PC-9 (cell line): ENCODE measurements around the gene SLC66A1. TPM values are rescaled to one million over a fixed set of nuclear protein-coding genes. Genes with fewer than 3 reads are reported as not detected.

Experiments used
- BruUV-seq: library from RNA; stranded (reverse); fragments of 400-500 nt; replicated peaks from 2 replicates; lab custom pipeline; 2021; lab: Mats Ljungman, UMichigan
- CTCF ChIA-PET: fragments of 300-600 bp; sonication (Branson Sonifier 250); formaldehyde crosslinking; loops from one replicate; lab custom pipeline; 2022; ENCODE audit warnings: antibody characterized with exemption; lab: Charles Lee
- POLR2A ChIA-PET: fragments of 300-600 bp; sonication (Branson Sonifier 250); formaldehyde crosslinking; loops from one replicate; lab custom pipeline; 2022; ENCODE audit warnings: antibody characterized with exemption; ENCODE audit not compliant: unreplicated experiment; lab: Charles Lee
- DNase-seq, 2 experiments: peaks; one replicate each; pipeline versions ENCODE4 v3.0.0 to v3.0.0-alpha.2; 2015 to 2022; ENCODE audit warnings: mixed read lengths in 1 of 2
- H2AFZ ChIP-seq: fragments of 200-600 bp; sonication (generic); 2 replicates; pipeline ENCODE4 v1.8.1; 2017; ENCODE audit warnings: antibody characterized with exemption
- H3F3A ChIP-seq: fragments of 200-600 bp; sonication (generic); 2 replicates; pipeline ENCODE4 v1.8.1; 2017; ENCODE audit warnings: antibody characterized with exemption, mild to moderate bottlenecking, low read depth; ENCODE audit not compliant: insufficient read depth
- H3K27ac ChIP-seq: fragments of 200-600 bp; sonication (generic); 2 replicates; pipeline ENCODE4 v1.6.1; 2016; ENCODE audit warnings: mixed run types
- H3K27me3 ChIP-seq: fragments of 200-600 bp; sonication (generic); 2 replicates; pipeline ENCODE4 v1.6.1; 2016; ENCODE audit warnings: low read depth, mixed run types; ENCODE audit not compliant: insufficient read depth
- H3K36me3 ChIP-seq: fragments of 200-600 bp; sonication (generic); 2 replicates; pipeline ENCODE4 v1.6.1; 2016; ENCODE audit warnings: low read depth, mixed run types
- H3K4me1 ChIP-seq: fragments of 200-600 bp; sonication (generic); replicated peaks from 2 replicates; pipeline ENCODE4 v1.6.1; 2016; ENCODE audit warnings: mixed run types; ENCODE audit not compliant: insufficient read depth
- H3K4me2 ChIP-seq: fragments of 200-600 bp; sonication (generic); 2 replicates; pipeline ENCODE4 v1.6.1; 2017; ENCODE audit warnings: mixed run types
- H3K4me3 ChIP-seq: fragments of 200-600 bp; sonication (generic); 2 replicates; pipeline ENCODE4 v1.6.1; 2016; ENCODE audit warnings: mixed run types
- H3K79me2 ChIP-seq: fragments of 200-600 bp; sonication (generic); 2 replicates; pipeline ENCODE4 v1.6.1; 2017; ENCODE audit warnings: low read depth, mixed run types
- H3K9me2 ChIP-seq: fragments of 200-600 bp; sonication (generic); 2 replicates; pipeline ENCODE4 v1.8.1; 2017; ENCODE audit warnings: mild to moderate bottlenecking; ENCODE audit not compliant: insufficient read depth
- H3K9me3 ChIP-seq: fragments of 200-600 bp; sonication (generic); 2 replicates; pipeline ENCODE4 v1.8.1; 2016; ENCODE audit warnings: low read depth; ENCODE audit not compliant: insufficient read depth
- H4K20me1 ChIP-seq: fragments of 200-600 bp; sonication (generic); 2 replicates; pipeline ENCODE4 v1.8.1; 2017; ENCODE audit not compliant: insufficient read depth
- EZH2 ChIP-seq: fragments of 200-600 bp; sonication (generic); IDR thresholded peaks from 2 replicates; pipeline ENCODE4 v1.8.0; 2017; ENCODE audit warnings: antibody characterized with exemption, low read depth
- intact Hi-C: fragments of 100-400 bp; cut with micrococcal nuclease; formaldehyde crosslinking; loops from one replicate; pipeline ENCODE4 v1.10.0; 2022; ENCODE audit not compliant: unreplicated experiment
- total RNA-seq: library from RNA; stranded (reverse); gene quantifications from 2 replicates; pipeline ENCODE4 v1.2.3, GENCODE V29; 2021
- TF ChIP-seq, protein P1 (sequence below): fragments of 200-600 bp; sonication (generic); conservative IDR thresholded peaks from 2 replicates; pipeline ENCODE4 v1.6.1; 2017; ENCODE audit warnings: mixed run types, antibody characterized with exemption, mild to moderate bottlenecking, moderate library complexity

SLC66A1 gene
- total RNA-seq, 1 experiment from 2014 or later: 13.8 TPM

DNA sequence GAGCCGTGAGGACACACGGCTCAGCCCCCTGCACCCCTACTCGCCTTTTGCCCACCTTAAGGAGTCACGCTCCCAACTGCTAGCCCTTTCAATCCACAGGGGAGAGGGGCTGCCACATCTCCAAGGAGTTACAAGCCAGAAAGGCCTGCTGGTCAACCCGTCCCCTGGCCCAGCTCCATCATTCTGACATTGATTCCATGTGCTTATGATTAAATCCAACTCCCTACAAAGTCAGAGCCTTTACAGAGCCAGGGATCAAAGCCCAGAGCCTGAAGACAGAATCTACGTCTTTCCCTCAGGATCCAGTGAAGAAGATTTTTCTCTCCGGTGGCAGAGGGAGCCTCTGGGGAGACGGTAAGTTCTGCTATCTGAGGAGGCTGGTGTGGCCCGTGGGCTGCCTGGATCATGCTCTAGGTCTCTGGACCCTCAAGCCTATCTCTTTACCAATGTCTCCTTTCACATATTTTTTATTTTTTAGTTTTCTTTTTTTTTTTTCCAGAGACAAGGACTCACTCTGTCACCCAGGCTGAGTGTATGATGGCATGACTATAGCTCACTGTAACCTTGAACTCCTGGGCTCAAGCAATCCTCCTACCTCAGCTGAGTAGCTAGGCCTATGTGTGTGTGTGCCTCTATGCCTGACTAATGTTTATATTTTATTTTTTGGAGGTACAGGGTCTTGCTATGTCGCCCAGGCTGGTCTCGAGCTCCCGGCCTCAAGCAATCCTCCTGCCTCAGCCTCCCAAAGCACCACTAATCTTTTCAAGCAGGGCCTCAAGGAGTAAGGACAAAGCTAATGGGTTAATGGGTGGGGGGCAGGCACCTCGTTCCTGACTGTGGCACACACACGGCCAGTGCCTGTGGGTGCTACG is 61.3 kb downstream of the SLC66A1 start:
- Histone ChIP-seq H3K79me2 (no peaks in the 10 kb centered on the region), H3K36me3 (0 out of 2 replicates have a peak, but pooled peaks cover 3% of the 10 kb centered on the region), H3K4me3 (no peak overlapping the region), H3K9me2 (no peaks in the 10 kb centered on the region), H4K20me1 (no peaks in the 10 kb centered on the region), H3K4me2 (no peak overlapping the region), H2AFZ (no peak overlapping the region), H3K27ac (no peak overlapping the region), H3K27me3 (no peaks in the 10 kb centered on the region), H3K4me1 (no peaks in the 10 kb centered on the region), H3K9me3 (no peaks in the 10 kb centered on the region), H3F3A (no peaks in the 10 kb centered on the region)
- POLR2A ChIA-PET: no interaction called here
- no peak for DNase-seq
- intact Hi-C loops: no loop called here
- CTCF ChIA-PET: interaction anchor here (0.7 kb wide), 1 partner anchor 225 kb away, joined by 3 read pairs; no protein-coding TSS in a partner anchor
- TF ChIP-seq EZH2: no peak
- TF ChIP-seq, protein P1, sequence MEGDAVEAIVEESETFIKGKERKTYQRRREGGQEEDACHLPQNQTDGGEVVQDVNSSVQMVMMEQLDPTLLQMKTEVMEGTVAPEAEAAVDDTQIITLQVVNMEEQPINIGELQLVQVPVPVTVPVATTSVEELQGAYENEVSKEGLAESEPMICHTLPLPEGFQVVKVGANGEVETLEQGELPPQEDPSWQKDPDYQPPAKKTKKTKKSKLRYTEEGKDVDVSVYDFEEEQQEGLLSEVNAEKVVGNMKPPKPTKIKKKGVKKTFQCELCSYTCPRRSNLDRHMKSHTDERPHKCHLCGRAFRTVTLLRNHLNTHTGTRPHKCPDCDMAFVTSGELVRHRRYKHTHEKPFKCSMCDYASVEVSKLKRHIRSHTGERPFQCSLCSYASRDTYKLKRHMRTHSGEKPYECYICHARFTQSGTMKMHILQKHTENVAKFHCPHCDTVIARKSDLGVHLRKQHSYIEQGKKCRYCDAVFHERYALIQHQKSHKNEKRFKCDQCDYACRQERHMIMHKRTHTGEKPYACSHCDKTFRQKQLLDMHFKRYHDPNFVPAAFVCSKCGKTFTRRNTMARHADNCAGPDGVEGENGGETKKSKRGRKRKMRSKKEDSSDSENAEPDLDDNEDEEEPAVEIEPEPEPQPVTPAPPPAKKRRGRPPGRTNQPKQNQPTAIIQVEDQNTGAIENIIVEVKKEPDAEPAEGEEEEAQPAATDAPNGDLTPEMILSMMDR: no peak
- no TSS peak for BruUV-seq

DNA sequence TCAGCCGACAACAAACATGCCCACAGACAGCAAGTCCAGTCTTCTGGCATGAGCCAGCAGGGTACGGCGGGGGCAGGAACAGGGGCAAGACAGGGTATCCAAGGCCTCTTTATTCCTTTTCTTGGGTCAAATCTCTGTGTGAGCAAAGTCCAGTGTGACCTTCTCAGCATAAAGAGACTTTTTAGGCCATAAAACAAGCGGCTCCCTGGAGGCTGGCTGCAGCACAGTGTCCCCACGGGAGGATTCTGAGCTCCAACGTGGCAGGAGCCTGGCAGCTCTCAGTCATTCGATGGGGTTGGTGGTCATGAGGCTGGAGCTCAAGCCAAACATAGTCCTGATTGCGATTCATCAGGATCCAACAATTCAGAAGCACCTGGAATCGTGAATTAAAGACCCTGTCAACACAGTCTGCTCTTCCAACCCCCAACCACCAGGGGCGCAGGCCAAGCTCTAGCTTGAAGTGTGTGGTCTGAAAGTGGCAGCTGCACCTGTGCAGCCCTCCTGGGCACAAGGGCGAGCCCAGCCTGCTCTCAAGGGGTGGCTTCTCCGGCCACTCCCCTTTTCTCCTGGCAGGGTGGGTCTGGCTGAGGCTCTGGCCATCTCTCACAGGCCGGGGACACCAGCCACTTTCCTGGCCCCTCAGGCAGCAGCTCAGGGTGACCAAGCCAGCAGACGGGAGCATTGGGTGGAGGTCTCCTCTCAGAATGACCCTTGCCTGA is 62.1 kb downstream of the SLC66A1 start:
- Histone ChIP-seq H3K27me3 (no peaks in the 10 kb centered on the region), H3K9me3 (no peaks in the 10 kb centered on the region), H3K4me1 (no peaks in the 10 kb centered on the region), H4K20me1 (no peaks in the 10 kb centered on the region), H3K36me3 (0 out of 2 replicates have a peak, but pooled peaks cover 3% of the 10 kb centered on the region), H3F3A (no peaks in the 10 kb centered on the region), H2AFZ (no peak overlapping the region), H3K9me2 (no peaks in the 10 kb centered on the region), H3K4me2 (no peak overlapping the region), H3K27ac (no peak overlapping the region), H3K4me3 (no peak overlapping the region), H3K79me2 (no peaks in the 10 kb centered on the region)
- intact Hi-C loops: no loop called here
- BruUV-seq: no TSS peak
- CTCF ChIA-PET: interaction anchor here (0.6 to 0.7 kb wide), 2 partner anchors 224 to 268 kb away, joined by 3 to 6 read pairs; no protein-coding TSS in a partner anchor
- POLR2A ChIA-PET: no interaction called here
- DNase-seq: no peak
- no peak for TF ChIP-seq EZH2
- TF ChIP-seq, protein P1: peak; percentile 58; the same call in 1 of the 2 replicates

DNA sequence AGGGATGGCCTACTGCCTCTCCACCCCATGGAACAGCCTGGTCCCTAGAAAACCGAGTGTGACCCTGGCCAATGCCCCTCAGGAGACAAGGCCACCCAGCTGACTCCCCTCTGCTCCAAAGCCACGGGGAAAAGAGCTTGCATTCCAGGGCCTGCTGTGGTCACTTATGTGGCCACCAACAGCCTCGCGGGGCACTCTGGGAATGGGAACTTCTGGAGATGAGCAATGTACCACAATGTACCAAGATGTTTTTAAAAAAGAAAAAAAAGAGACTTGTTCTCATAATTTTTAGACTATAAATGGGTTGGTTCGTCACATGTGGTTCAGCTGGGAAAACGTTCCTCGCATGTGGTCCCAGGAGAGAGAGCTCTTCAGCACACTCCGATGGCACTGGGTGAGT is 62.8 kb downstream of the SLC66A1 start:
- ChIA-PET CTCF (interaction anchor here (0.6 kb wide), 1 partner anchor 267 kb away, joined by 6 read pairs; no protein-coding TSS in a partner anchor), POLR2A (no interaction called here)
- H3K9me3 ChIP-seq: no peaks in the 10 kb centered on the region
- H2AFZ ChIP-seq: no peak overlapping the region
- H3K27me3 ChIP-seq: no peaks in the 10 kb centered on the region
- H3K9me2 ChIP-seq: no peaks in the 10 kb centered on the region
- BruUV-seq: no TSS peak
- no peaks in the 10 kb centered on the region for H3K79me2 ChIP-seq
- no peak for DNase-seq
- 0 out of 2 replicates have a peak, but pooled peaks cover 3% of the 10 kb centered on the region for H3K36me3 ChIP-seq
- no peak overlapping the region for H3K4me2 ChIP-seq
- intact Hi-C loops: no loop called here
- no peaks in the 10 kb centered on the region for H4K20me1 ChIP-seq
- TF ChIP-seq, protein P1: no peak
- TF ChIP-seq EZH2: no peak
- no peak overlapping the region for H3K27ac ChIP-seq
- H3F3A ChIP-seq: no peaks in the 10 kb centered on the region
- no peak overlapping the region for H3K4me3 ChIP-seq
- H3K4me1 ChIP-seq: no peaks in the 10 kb centered on the region
